GM18907 (cell line): ENCODE data around the gene CFAP299.

Experiments used
- ATAC-seq: cut with Tn5 transposase; IDR thresholded peaks from one replicate; pipeline ENCODE4 v1.9.1; 2021; ENCODE audit warnings: mild to moderate bottlenecking, moderate library complexity; ENCODE audit not compliant: unreplicated experiment

CFAP299 gene

DNA sequence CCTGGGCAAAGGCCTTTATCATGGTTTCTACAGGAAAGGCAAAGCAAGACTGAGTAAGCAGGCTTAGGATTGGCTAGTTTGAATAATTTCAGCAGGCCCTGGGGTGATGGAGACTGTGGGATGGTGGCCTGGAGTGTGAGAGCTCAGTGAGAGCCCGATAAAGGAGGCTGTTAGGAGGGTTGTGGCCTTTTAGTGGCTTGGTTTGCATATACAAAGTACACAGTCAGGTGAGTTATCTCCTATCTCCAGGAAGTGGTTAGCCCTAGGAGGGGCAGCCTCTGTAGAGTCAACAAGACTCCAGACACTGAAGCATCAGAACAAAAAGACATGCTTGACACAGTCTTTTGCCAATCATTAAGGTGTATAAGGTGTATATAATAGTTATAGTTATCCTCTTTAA lies 157.2 kb downstream of the CFAP299 start:
- ATAC-seq, result peak; percentile 77

DNA sequence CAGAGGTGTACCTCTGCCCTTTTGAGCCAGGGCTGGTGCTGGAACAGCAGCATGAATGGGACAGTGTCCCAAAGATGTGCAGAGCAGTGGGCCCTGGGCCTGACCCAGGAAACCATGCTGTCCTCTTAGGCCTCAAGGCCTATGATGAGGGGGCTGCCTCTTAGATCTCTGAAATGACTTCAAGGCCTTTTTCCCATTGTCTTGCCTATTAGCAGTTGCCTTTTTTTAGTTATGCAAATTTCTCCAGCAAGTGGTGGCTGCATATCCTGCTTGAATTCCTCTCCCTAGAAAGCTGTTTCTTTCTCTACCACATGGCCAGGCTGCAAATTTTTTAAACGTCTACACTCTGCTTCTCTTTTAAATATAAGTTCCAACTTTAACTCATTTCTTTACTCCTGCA lies 160.3 kb downstream of the CFAP299 start:
- ATAC-seq, result no peak

DNA sequence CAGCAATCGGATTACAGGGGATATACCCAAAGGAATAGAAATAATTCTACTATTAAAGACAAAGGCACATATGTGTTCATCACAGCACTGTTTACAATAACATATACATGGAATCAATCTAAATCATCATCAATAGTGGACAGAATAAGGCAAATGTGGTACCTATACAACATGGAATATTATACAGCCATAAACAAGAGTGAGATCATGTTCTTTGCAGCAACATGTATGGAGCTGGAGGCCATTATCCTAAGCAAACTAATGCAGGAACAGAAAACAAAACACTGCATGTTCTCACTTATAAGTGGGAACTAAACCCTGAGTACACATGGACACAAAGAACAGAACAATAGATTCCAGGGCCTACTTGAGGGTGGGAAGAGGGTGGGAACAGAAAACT lies 163.2 kb downstream of the CFAP299 start:
- ATAC-seq, result no peak

DNA sequence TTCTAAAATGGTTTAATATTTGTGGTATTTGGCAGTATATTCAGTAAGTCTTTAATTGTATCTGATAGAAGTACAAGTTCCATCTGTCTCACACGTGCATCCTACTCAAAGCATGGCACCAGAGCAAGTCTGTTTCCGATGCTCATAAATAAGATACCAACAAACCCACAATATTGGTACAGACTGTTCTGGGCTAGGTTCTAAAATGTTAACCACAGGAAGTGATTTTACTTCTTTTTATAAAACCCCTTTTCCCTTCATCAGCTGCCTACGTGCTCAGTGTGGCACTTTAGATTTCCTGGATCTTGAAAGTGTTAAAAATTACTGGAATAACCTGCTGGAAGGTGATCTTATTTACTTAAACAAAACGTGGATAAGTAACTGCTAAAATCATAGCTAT lies 165.1 kb downstream of the CFAP299 start:
- peak; percentile 84 for ATAC-seq

DNA sequence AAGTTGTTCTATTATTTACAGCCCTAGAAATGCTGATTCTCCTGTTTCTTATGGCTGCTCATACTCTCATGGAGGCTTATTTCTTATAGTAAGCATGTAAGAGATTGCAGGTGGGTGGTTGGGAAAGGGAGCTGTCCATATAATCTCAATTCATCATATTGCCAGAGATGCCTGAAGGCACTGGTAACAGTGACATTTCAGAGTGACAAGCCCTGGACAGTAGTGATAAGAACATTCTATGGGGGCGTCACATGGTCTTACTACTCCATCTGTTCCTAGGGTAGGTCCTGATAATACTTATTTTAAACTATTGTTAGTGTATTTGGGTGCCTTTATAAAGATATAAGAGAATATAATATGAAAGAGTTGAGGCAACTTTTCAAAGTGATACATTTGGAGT lies 171.5 kb downstream of the CFAP299 start:
- ATAC-seq, result no peak

DNA sequence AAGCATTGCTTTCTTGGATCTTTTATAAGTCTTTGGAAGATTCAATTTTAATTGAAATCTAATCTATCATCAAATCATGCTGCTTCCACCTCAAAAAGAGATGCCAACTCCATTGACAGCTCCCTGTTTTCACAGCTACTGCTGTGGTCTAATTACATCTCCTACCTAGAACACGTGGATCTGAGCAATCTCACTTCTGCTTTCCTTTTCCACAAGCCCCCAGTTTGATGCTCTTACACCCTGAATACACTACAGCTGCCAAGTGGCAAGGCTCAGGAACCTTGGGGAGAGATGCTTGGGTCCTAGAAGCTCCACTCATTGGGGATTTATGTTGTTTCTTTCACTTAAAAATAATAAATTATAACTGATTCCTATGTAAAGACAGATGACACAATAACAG lies 172.0 kb downstream of the CFAP299 start:
- peak; percentile 93 for ATAC-seq

DNA sequence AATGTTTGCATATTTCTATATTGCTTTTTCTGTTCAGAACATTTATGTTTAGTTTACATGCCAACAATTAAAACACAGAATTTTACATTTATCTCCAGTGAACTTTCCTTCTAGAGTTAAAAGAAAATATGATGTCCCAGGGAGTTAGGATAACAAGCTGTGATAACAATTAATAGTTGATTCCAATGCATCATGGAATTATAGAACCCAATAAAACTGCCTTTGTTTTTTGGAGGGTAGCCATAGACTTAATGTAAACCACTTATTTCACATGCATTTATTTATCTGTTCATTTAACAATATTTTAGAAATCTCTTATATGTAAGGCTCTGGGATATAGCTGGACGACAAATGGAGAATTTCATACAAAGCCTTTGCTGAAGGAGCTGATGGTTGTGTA lies 180.0 kb downstream of the CFAP299 start:
- ATAC-seq, result no peak

GRCh38 chr4:80521438-80521837 lies 185.9 kb downstream of the CFAP299 start:
- ATAC-seq, result peak; percentile 73

DNA sequence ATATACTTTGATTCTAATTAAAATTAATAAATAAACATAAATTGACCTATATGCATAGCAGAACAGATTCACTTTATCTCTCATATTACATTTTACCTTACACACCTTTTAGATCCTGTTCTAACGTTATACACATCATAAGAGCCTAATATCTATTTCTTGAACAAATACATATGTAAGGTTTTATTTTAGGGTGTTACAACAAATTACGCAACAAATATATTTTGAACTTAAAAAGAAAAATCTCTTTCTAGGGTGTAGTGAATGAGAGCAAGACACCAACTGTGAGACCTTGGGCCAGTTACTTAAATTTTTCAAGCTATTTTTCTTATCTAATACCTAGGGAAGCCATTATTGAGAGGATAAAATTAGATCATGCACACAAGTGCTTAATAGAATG lies 191.2 kb downstream of the CFAP299 start:
- no peak for ATAC-seq

- ATAC-seq, result no peak
These were observed 193.5 kb downstream of the CFAP299 start for GRCh38 chr4:80529026-80529425.

DNA sequence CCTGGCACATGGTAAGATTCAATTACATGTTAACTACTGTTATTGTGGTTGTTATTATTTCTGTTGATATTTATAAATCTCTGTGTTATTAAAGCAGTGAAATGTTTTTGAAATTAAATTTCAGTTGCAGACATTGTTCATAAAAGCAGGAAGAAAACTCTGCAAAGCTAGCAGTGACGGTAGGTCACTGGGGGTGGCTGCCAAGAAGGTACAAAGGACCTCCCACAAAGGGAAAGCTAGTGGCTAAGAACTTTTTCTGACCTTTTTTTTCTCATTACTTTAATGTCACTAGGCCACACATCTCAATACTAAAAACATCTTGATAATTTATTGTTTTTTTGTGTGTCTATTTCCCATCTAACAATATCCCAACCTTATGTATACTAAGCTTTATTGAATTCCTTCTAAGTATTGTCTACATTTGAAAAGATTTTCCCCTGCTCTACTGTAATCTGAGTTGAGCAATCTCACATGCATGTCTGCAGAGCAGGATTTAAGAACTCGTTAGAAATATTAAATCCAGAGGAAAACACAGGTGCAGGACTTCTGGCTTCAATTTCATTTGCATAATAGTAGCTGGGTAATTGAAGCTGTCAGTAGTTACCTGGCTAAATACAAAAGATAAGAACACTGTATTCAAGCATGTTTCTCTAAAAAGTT lies 197.3 kb downstream of the CFAP299 start:
- no peak for ATAC-seq

DNA sequence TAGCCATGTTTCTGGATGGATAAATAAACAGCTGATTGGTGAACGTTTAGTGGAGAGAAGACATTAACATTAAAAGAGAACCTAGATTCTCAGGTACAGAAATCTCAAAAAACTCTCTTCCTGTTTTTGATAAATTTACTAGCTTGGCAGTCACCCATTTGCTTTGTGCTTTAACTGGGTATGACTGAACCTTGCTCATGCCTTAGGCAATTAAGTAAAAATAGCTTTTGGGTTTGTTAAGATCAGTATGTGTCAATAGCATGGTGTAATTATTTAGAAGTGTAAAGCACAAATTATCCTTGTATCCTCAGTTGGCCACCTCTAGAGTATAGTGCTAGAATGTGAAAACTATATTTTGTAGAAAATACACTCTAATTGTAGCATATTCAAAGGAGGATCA lies 200.0 kb downstream of the CFAP299 start:
- no peak for ATAC-seq

DNA sequence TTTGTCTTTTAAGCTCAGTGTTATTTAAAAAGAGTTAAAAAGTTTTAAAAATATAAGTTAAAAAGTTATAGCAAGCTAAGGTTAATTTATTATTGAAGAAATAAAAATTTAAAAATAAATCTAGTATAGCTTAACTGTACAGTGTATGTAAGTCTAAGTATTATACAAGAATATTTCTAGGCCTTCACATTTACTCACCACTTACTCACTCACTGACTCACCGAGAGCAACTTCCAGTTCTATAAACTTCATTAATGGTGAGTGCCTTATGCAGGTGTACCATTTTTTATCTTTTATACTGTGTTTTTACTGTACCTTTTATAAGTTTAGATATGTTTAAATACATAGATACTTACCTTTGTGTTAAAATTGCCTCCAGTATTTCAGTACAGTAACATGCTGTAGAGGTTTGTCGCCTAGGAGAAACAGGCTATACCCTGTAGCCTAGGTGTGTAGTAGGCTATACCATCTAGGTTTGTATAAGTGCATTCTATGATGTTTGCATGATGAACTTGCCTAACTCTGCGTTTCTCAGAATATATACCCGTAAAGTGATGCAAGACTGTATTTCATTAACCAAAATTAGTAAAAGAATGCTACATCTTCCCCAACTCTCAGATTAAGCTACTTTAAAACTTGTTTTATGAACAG lies 202.9 kb downstream of the CFAP299 start:
- ATAC-seq, result no peak

DNA sequence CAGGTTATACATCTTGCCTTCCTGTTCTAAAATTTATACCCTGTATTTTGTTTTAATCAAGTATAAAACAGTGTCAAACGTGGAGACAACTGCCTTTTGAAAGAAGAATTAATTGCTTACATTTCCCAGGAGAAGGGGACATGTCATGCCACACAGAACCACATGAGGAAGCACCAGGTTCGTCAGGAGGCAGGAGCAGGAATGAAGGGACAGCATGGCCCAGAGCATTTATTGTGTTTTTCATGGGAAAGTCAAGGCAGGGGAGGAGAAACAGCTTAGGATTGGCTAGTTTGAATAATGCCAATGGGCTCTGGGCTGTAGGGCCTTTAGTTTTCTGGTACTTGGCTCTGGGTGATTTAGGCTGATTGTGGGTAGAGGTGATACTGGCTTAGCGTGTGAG lies 203.7 kb downstream of the CFAP299 start:
- ATAC-seq, result no peak

DNA sequence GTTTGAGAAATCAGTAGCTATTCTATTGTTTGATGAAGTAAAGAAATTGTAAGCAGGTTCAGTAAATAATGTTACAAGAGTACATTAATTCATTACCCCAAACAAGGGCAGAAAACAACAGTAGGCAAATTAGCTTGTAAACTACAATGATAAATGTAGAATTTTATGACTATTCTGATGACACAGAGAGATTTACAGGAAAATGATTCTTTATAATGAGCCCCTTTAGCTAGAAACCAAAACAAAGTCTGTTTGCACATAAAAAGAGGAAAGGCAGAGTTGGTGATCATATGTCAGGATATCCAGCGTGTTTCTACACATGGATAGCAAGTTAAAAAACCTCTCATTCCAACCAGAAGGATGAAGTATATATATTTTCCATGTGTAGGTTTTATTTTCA lies 204.8 kb downstream of the CFAP299 start:
- peak; percentile 17 for ATAC-seq

DNA sequence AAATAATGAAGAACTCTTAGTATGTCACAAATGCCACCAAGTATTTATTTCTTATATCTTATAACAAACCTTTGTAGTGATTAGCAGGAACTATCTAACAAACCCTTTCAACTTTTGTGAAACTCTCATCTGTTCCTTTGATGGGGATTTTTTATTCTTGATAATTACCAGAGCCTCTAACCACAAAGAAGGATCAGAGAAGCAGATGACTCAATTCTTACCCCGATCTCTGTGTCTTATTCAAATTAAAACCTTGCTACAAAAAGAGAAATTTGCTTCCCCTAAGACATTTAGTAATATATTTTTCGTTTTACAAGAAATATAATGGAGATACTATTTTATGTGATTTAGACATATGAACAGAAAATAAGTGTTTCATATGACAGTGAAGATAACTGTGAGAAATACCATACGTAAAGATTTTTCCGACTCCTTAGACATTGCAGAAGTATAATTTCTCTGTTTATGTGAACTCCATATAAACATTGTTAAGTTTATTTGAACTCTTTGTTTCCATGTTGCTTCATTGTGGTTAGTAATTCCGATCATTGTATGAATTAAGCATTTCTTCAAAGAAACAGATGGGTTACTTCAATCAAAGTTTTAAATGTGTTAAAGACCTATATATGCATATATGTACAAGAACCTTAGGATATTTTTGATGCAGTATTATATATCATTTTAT lies 205.4 kb downstream of the CFAP299 start:
- ATAC-seq, result peak; percentile 97

DNA sequence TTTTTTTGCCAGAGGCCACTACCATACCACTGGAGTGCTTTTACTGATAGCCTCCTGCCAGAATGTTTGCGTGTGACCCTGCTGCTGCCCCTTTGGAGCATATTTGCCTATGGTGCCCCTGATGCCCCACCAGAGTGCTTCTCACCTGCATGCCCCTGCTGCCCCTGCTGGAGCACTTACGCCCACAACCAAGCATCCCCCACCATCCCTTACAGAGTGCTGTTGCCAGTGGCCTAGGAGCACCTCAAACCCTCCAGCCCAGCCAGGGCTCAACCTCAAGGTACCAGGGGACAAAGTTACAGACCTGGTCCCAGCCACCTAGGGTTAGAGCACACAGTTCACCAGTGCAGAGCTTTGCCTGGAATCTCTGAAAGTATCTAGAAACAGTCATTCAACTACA lies 207.2 kb downstream of the CFAP299 start:
- ATAC-seq, result no peak

DNA sequence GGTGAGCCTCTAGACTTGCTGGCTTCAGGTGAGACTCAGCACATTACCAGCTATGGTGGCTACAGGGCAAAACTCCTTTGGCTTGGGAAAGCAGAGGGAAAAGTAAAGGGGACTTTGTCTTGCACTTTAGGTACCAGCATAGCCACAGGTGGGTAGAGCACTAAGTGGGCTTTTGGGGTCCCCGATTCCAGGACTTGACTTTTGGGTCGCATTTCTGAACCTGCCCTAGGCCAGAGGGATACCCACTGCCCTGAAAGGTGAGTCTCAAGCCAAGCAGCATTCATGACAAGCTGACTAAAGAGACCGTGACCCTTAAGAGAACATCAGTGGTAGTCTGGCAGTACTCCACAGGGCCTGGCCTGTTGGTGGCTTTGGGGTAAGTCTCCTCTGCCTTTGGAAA lies 224.8 kb downstream of the CFAP299 start:
- ATAC-seq, result no peak

GRCh38 chr4:80566203-80566872 lies 230.8 kb downstream of the CFAP299 start:
- ATAC-seq, result no peak

DNA sequence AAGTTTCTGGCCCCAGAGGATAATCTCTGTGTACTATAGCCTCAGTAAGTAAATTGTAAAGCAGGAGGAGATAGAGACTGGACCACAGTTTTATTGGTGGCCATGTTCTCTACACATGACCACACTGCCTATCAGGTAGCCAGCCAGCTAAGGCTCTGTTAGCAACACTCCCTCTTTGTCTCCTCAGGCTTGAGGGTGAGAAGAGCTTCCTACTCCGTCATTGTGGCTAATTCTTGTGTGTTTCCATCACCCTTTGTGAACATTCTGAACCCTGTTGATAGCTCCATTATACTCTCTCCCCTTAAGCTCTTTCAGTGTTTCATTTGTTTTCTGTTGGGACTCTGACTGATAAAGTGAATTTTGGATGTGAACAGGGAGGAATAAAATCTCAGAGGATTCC lies 233.4 kb downstream of the CFAP299 start:
- ATAC-seq, result no peak

- ATAC-seq, result no peak
These were observed 241.3 kb downstream of the CFAP299 start for GRCh38 chr4:80576796-80577195.

DNA sequence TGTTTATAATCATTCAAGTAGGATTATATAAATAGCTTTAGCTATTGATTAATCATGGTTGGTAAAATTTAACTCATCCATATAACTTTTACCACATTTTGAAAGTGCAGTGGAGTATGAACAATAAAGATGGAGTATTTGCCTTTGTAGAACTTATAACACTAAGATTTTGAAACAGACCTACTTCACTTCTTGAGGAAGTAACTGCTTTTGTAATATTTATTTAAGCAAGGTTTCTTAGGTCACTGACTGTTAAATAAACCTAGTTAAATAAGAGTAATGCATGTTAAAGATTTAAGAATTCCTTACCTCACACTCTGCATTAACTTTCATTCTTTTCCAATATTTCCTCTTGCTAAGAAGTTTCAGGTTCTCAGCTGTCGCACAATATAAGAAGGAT lies 242.5 kb downstream of the CFAP299 start:
- ATAC-seq, result no peak
